PC-3 (cell line): Measurements from ENCODE around the gene CFAP54.

Experiments
- EZH2 ChIP-seq: fragments of 300-600 bp; sonication (generic); IDR thresholded peaks from one replicate; pipeline ENCODE4 v1.6.1; 2017; ENCODE audit warnings: antibody characterized with exemption, mild to moderate bottlenecking, low read length; ENCODE audit not compliant: unreplicated experiment
- EZH2phosphoT487 ChIP-seq: fragments of 300-600 bp; sonication (generic); IDR thresholded peaks from 2 replicates; pipeline ENCODE4 v1.6.1; 2018; ENCODE audit warnings: mild to moderate bottlenecking, antibody characterized with exemption, low read length, borderline replicate concordance
- TF ChIP-seq, protein P1 (sequence below): fragments of 300-600 bp; sonication (generic); conservative IDR thresholded peaks from 2 replicates; pipeline ENCODE4 v1.5.1; 2017; ENCODE audit warnings: antibody characterized with exemption, low read depth, mild to moderate bottlenecking, low read length

DNA sequence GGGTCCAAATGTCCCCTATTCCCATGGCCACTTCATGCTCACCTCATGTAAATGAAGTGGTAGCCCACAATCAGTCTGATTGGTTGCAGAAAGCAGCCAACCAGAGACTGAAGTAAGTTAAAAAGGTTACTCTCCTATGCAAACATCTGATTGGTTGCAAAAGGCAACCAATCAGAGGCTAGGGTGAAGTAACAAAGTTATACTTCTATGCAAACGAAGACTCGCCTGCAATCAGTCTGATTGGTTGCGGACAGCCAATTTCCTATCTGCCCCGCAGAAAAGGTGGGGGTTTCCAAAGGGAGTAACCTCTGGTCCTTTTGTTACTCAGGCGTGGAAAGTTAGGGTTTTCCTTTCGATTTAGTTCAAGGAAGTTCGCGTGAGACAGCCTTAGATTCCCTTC lies 209.6 kb downstream of the CFAP54 start:
- TF ChIP-seq, protein P1, sequence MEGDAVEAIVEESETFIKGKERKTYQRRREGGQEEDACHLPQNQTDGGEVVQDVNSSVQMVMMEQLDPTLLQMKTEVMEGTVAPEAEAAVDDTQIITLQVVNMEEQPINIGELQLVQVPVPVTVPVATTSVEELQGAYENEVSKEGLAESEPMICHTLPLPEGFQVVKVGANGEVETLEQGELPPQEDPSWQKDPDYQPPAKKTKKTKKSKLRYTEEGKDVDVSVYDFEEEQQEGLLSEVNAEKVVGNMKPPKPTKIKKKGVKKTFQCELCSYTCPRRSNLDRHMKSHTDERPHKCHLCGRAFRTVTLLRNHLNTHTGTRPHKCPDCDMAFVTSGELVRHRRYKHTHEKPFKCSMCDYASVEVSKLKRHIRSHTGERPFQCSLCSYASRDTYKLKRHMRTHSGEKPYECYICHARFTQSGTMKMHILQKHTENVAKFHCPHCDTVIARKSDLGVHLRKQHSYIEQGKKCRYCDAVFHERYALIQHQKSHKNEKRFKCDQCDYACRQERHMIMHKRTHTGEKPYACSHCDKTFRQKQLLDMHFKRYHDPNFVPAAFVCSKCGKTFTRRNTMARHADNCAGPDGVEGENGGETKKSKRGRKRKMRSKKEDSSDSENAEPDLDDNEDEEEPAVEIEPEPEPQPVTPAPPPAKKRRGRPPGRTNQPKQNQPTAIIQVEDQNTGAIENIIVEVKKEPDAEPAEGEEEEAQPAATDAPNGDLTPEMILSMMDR = no peak
- no peak for TF ChIP-seq EZH2phosphoT487
- no peak for TF ChIP-seq EZH2
